GM18868 (cell line): Measurements from ENCODE around the gene ARHGAP5.
"Not testable (repeated sequence)": the region's sequence is repeated elsewhere in the genome, so short reads cannot be mapped to it uniquely, and the experiment has no call there.

Experiments used
- ATAC-seq: cut with Tn5 transposase; IDR thresholded peaks from one replicate; pipeline ENCODE4 v1.9.1; 2021; ENCODE audit warnings: mild to moderate bottlenecking, moderate library complexity; ENCODE audit not compliant: unreplicated experiment

The ARHGAP5 gene

GRCh38 chr14:32109676-32110547 is 32.8 kb downstream of the ARHGAP5 start:
- no peak for ATAC-seq

GRCh38 chr14:32110548-32110896 is 33.4 kb downstream of the ARHGAP5 start:
- ATAC-seq: no peak

- no peak for ATAC-seq
Observed at GRCh38 chr14:32121536-32121935, 44.4 kb downstream of the ARHGAP5 start.

- ATAC-seq: no peak
Observed at GRCh38 chr14:32121948-32122347, 44.8 kb downstream of the ARHGAP5 start.

- ATAC-seq: not testable (repeated sequence)
Observed at GRCh38 chr14:32126899-32127730, 50.0 kb downstream of the ARHGAP5 start.

GRCh38 chr14:32127731-32128654 is 50.9 kb downstream of the ARHGAP5 start:
- ATAC-seq: not testable (repeated sequence)

- no peak for ATAC-seq
Observed at GRCh38 chr14:32128703-32129102, 51.6 kb downstream of the ARHGAP5 start.

GRCh38 chr14:32129124-32129523 is 52.0 kb downstream of the ARHGAP5 start:
- no peak for ATAC-seq

GRCh38 chr14:32131689-32132088 is 54.6 kb downstream of the ARHGAP5 start:
- ATAC-seq: not testable (repeated sequence)

GRCh38 chr14:32134448-32135097 is 57.5 kb downstream of the ARHGAP5 start:
- no peak for ATAC-seq

- ATAC-seq: no peak
Observed at GRCh38 chr14:32136027-32136825, 59.1 kb downstream of the ARHGAP5 start.

- no peak for ATAC-seq
Observed at GRCh38 chr14:32137313-32137712, 60.2 kb downstream of the ARHGAP5 start.

GRCh38 chr14:32137892-32138291 is 60.8 kb downstream of the ARHGAP5 start:
- ATAC-seq: no peak

GRCh38 chr14:32142341-32142740 is 65.2 kb downstream of the ARHGAP5 start:
- no peak for ATAC-seq

- ATAC-seq: no peak
Observed at GRCh38 chr14:32142754-32143437, 65.8 kb downstream of the ARHGAP5 start.

GRCh38 chr14:32150392-32150791 is 73.3 kb downstream of the ARHGAP5 start:
- ATAC-seq: no peak

- no peak for ATAC-seq
Observed at GRCh38 chr14:32166029-32166428, 88.9 kb downstream of the ARHGAP5 start.

- no peak for ATAC-seq
Observed at GRCh38 chr14:32166924-32167323, 89.8 kb downstream of the ARHGAP5 start.

GRCh38 chr14:32167907-32168306 is 90.8 kb downstream of the ARHGAP5 start:
- ATAC-seq: no peak
